Measurements from ENCODE around the gene L3MBTL1.

Gene L3MBTL1

DNA sequence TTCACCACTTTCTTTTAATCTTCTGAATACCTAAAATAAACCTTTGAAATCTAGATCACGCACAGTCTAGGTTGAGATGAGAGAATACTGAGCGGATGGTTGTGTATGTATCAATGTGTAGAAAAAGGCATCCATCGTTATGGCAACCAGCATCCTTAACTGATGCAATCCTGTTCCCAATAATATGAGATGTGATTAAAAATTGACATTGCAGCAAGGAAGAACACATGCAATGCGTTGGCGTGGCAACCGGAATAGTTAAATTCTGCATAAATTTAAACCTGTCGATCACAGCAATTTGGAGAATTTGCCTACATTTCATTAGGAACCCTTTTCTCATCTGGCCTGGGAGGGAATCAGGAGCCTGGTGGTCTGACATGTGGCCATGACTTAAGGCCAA, 1.3 kb upstream of the L3MBTL1 start:
- peak; percentile 38 for DNase-seq (ENCODE audit: low spot score)

DNA sequence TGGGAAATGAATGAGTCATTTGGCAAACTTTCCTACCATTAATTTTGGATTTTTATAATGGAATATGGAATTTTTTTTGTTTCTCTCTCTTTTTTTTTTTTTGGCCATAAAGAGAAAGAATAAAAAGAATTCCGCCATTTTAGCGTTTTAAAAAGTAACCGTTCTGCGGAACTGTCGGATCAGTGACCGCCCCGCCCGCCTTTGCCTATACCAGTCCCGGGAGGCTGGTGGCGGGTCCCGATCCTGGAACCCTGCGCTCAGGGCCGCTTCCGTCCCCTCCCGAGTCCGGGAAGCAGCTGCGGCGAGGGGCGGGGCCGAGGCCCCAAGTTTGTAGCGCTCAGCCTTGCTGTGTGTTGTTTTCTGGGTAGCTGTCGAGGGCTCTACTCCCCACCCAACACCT, 609 bp downstream of the L3MBTL1 start:
- no peak for DNase-seq (ENCODE audit: low spot score)

DNA sequence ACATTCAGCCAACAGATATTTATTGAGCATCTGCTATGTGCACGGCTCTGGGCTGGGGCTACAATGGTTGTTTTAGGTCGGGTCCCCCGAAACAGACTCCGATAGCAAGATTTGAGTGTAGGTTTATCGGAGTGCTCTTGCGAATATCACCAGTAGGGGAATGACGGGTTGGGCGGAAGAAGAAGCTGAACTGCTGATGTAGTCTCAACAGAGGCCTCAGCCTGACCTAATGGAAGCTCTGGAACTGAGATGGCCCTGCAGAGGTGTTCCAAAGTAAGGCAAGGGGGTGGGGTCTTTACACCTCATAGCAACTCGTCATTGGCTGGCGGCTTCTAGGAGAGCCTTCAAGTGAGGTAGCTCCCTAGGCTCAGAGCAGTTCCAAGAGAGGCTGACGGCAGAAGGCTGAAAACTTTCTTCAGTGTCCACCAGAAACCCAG, 1.1 kb downstream of the L3MBTL1 start:
- DNase-seq (ENCODE audit: low spot score), result no peak

DNA sequence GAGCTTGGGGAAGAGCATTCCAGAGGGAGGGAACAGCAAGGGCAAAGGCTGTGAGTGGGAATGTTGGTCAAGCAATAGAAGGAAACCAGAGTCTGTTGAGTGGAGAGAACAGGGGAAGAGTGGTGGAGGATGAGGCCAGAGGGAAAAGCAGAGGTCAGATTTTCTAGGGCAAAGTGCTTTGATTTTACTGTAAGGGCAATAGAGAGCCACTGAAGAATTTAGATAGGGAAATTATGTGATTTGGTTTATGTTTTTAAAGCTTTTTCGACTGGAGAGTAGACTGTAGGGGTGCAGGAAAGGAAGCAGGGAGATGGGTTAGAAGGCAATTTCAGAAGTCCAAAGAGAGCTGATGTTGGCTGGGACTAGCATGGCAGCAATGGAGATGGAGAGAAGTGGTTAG, 4.4 kb downstream of the L3MBTL1 start:
- DNase-seq (ENCODE audit: low spot score), result no peak

DNA sequence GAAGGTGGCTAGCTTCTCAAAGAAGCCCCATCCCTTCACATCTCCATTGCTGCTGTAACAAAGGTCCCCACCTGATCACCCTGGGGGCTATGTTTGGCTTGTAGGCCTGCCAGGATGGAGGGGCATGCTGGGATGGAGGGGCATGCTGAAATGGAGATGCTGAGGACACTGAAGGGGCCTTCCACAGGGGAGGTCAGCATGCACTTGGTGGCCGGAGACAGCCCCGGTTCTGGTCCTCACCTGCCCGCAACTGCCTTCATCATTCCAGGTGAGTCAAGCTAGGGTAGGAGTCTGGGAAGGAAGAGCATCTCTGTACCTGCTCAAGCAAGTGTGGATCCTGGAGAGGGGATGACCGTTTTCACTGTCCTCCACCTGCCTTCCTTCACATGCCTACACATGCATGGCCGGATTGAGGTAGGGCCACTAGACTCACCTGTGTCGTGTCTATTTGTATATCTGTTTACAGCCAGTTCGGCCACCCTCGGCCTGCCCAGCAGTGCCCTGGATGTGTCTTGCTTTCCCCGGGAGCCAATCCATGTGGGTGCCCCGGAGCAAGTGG, 6.0 kb downstream of the L3MBTL1 start:
- peak; percentile 8 for DNase-seq (ENCODE audit: low spot score)

DNA sequence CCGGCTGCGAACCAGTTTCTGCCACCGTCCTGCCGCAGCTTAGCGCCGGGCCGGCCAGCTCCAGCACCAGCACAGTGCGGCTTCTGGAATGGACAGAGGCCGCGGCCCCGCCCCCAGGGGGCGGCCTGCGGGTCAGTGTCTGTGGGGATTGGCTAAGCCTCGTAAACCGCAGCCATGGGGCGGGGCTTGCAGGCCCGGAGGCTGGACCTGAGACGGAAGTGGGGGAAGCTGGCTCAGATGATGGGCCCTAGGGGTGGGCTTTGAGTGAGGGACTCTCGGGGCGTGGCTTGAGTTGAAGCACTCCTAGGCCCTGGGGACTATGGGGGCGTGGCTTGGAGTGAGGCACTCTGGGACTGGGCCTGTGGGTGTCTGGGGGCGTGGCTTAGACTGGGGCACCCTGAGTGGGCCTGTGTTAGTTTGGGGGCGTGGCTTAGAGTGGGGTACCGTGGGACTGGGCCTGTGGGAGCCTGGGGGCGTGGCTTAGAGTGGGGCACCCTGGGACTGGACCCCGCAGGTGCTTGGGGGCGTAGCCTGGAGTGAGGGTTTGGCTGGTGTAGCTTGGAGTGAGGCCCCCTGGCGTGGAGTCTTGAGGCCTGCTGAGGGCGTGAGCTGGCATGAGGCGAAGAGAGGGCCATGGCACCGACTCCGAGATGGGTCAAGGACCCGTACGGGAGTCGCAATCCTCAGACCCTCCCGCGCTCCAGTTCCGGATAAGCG, 6.6 kb downstream of the L3MBTL1 start:
- peak; percentile 99 for DNase-seq (ENCODE audit: low spot score)

DNA sequence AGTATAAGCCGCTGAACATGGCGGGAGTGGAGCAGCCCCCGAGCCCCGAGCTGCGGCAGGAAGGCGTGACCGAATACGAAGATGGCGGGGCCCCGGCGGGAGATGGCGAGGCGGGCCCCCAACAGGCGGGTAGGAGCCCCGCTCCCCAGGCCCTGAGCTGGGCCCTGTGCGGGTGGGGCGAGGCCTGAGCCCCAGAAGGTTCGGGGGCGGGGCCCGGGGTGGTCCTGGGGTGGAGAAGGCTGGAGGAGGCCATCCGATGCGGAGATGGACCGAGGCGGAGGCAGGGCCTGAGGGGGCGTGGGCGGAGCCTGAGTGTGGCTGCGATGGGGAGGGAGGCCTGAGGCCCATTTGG, 7.1 kb downstream of the L3MBTL1 start:
- peak; percentile 29 for DNase-seq (ENCODE audit: low spot score)

DNA sequence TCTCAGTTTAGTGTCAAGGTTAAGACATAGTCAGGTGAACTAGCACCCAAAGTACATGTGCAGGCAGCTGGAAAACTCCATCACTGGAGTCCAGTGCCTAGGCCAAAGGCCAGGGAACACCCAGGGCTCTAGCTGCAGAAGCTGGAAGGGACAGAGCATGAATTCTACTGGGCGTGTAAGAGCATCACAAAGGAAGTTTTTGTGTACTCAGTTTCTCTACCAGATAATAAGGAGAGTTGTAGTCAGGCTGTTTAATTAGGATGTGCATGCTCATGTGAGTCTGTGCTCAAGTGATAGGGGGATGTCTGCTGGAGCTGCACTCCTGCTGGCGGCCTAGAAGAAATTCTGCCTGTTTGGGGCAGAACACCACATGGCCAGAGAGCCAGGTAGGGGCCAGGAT, 8.1 kb downstream of the L3MBTL1 start:
- DNase-seq (ENCODE audit: low spot score), result peak; percentile 38

DNA sequence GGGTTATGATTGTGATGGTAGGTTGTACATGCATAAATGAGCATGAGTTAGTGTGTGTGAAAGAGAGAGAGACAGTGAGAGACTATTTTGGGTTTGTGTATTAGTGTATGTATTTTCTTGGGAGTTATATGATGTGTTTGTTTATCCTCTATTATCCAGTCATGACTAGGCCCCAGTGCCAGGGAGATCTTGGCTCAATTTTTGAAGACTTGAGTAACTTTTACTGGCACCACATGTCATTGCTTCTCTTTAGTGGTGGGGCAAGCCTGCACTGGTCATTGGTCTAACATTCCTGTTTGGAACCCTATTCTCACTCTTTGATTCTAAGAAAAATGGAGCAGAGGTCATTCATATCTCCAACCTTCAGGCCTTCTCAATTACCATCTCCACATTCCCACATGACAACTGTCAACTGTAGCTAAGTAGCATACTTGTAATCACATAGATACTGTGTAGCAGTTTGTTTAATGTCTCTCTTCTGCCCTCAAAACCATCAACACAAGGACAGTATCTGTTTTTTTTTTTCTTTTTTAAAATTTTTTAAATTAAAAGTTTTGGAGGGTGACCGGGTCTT, 8.8 kb downstream of the L3MBTL1 start:
- DNase-seq (ENCODE audit: low spot score), result no peak

DNA sequence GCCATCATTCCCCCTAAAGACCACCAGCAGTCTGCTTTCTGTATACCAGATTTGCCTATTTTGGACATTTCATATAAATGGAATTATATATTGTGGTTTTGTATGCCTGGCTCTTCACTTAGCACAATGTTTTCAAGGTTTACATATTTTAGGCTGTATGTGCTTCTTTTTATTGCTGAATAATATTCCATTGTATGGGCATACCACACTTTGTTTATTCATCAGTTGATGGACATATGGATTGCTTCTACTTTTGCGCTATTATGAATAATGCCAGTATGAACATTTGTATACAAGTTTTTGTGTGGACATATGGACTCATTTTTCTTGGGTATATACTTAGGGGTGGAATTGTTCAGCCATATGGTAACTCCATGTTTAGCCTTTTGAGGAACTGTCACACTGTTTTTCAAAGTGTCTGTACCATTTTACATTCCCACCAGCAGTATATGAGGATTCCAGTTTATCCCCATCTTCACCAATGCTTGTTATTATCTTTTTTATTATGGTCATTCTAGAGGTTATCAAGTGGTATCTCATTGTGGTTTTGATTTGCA, 12.7 kb downstream of the L3MBTL1 start:
- no peak for DNase-seq (ENCODE audit: low spot score)

DNA sequence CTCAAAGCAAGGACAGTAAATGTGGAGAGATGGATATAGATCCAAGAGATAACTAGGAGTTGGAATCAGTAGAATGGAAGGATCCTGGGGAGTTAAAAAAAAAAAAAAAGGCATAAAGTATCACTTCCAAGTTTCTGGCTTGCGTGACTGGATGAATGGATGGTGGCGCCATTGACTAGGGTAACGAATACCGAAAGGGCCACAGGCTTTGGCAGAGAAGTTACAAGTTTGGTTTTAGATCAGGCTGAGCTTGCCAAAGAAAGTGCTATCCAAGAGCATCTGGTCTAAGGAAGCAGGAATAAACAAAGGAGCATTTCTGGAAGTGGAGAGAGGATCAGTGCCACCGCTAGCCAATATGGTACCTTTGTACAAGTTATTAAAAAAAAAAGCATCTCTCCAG, 17.5 kb downstream of the L3MBTL1 start:
- DNase-seq (ENCODE audit: low spot score), result no peak

DNA sequence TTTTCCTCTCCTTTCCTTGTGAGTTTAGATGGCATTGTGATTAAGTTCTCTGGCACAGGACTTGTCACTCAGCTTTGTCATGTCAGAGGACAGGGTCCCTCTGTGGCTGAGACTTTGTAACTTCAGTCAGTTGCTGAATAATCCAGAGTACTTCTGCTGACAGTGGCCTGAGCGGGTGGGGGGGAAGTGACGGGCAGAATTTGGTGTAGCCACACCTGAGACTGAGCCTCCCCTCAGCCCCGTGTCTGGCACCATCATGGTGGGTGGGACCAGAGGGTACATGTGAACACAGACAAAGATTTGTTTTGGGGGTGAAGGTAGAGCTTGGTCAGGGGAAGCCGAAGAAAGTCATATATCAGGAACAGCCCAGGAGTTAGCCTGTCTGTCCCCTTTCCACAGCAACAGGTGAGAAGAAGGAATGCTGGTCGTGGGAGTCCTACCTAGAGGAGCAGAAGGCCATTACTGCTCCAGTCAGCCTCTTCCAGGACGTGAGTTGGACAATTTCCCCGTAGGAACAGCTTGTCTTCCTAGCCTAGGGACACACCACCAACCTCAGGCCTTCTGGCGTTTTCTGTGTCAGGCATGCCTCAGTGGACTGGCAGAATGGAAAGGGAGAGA, 20.9 kb downstream of the L3MBTL1 start:
- DNase-seq (ENCODE audit: low spot score), result no peak

DNA sequence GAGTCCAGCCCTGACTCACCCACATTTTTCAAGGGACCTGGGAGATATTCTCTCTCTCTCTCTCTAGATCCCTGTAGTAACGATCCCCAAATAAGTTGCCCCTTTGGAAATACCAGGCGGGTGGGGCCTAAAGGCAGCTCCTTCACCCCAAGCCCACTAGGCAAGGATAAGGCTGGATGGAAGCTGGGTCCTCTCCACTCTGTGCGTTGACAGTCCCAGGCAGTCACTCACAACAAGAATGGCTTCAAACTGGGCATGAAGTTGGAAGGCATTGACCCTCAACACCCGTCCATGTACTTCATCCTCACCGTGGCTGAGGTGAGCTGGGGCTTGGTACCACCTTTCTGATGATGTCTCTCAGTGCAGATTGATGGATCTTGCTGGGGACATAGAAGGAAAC, 21.6 kb downstream of the L3MBTL1 start:
- no peak for DNase-seq (ENCODE audit: low spot score)

DNA sequence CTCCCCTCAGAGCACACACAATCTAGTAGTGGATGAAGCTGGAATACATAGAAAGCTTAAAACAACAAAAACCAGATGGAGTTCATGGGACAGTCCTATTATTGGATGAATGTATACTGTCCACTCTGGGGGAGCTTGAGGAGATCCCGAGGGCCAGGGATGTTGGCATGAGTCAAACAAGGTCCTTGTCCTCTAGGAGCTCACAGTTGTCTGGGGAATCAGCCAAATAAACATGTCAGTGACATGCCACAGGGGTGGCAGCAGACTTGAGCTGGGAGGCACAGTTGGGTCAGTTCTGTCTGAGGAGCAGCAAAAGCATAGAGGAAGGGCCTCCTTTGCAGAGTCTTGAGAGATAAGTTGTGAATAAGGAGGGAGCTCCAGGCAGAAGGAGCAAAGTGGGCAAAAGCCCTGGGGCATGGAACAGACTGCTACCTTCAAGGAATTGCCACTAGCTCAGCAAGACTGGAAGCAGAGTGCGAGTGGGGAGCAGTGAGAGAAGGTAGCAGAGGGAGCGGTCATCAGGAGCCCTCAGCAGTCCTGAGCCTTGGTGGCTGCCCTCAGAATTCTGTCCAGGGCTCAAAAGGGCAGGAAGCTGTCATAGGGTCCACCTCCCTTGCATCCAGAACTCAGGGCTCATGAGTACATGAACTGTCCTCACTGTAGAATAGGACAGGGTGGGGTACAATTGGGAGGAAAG, 22.1 kb downstream of the L3MBTL1 start:
- DNase-seq (ENCODE audit: low spot score), result no peak

DNA sequence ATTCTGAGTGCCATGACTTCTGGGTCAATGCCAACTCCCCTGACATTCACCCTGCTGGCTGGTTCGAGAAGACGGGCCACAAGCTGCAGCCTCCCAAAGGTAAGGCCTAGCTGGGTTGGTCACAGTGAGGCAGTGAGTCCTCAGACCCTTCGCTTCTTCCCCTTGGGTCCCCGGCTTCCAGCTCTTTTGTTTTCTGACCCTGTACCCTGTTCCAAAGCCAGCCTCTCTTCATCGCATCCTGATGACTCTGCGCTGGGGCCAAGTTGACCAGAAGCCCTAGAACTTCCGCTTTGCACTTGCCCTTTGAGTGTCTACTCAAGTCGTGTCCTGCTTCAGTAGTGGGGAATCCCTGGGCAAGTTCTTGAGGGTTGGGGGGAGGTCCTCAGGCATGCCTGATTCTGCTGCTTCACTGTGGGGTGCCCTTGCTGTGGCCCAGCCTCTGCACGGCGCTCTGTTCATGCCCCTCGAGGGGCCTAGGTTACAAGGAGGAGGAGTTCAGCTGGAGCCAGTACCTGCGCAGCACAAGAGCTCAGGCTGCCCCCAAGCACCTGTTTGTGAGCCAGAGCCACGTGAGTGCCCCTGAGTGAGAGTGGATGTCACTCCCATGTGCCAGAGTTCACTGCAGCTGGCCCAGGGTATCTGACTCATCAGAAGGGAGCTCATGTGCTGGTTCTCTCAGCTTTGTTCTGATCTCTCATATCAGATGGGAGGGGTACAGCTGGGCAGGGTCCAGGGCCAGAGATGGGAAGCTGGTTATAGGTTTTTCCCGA, 23.0 kb downstream of the L3MBTL1 start:
- DNase-seq (ENCODE audit: low spot score), result no peak

DNA sequence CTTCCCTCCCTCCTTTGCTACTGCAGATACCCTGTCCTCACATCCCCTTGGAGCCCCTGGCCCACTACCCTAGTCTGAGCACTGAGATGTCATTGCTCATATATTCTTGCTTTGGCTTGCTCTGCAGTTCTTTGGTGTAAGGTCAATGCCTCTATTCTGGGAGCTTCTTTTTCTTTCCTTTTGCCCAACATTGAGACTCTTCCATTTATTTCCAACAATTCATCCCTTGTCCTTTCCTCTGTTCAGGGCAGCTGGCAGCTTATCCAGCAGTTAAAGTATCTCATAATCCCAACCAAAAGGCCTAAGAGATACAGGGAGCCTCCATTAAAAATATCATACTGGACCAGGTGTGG, 23.6 kb downstream of the L3MBTL1 start:
- no peak for DNase-seq (ENCODE audit: low spot score)

DNA sequence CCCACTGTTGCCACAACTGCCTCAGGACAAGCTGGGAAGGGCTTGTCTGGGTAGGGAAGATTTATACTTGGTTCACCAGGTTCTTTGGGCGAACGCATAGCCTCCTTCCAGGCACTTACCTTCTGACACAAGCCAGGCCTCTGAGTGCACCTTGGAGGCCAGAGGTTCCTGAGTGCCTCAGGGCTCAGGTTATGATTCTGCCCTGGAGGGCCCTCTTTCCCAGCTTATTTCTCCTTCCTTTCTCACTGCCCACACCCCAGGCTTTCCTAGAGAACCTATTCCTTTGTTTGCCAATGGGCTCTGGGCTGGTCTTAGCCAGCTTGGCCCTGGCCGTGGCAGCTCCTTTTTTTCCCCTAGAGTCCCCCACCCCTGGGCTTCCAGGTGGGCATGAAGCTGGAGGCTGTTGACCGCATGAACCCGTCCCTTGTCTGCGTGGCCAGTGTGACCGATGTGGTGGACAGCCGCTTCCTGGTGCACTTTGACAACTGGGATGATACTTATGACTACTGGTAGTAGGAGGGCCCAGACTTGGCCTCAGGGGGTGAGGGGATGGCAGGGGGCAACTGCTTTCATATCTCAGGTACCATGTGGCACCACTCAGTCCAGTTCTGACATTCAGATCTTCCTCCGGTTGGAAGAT, 25.0 kb downstream of the L3MBTL1 start:
- DNase-seq (ENCODE audit: low spot score), result no peak

DNA sequence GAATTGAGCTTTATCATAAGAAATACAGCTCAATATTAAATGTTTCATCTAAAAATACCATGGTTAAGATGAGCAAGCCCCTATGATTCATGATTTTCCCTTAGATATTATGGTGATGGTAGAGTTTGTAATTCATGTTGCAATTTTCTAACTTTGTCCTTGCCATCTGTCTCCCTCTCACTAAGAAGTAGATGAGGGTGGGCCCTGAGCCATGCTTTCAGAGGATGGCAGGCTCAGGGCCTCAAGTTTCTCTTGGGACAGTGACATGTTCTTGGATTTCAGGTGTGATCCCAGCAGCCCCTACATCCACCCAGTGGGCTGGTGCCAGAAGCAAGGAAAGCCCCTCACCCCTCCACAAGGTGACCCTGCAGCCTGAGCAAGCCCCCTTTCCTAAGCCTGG, 25.6 kb downstream of the L3MBTL1 start:
- DNase-seq (ENCODE audit: low spot score), result peak; percentile 50

DNA sequence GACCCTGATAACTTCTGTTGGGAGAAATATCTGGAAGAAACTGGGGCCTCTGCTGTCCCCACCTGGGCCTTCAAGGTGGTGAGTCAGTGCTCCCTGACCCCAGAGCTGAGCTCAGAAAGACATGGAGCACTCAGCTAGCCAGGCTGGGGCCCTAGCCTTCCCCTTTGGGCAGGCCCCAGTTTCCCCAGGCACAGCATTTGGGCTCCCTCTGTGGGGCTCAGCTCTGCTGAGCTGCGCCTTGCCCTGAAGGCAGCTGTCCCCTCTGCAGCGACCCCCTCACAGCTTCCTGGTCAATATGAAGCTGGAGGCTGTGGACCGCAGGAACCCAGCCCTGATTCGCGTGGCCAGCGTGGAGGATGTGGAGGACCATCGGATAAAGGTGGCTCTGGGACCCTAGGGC, 26.5 kb downstream of the L3MBTL1 start:
- no peak for DNase-seq (ENCODE audit: low spot score)

DNA sequence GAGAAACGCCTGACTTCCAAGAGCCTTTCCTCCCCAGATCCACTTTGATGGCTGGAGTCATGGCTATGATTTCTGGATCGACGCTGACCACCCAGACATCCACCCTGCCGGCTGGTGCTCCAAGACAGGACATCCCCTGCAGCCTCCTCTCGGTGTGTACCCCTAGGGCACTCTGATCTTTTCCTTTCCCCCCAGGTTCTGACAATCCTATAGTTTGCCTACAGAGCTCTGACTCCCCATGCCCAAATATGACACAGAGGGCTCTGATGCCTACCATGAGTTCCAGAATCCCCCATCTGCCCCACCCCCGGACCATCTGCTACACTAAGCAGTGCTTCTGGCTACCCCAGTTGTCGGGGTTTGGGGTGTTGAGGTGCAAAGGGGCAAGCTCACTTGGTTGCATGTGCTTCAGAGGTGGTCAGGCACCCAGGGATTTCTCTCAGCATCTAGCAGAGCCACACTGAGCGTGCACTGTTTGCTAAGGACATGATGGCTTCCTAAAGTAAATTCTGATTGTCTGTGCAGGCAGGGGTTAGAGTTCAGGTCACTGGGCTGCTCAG, 27.4 kb downstream of the L3MBTL1 start:
- DNase-seq (ENCODE audit: low spot score), result no peak

Data from Ammon's horn (tissue), 1 donor.